ENCODE results near the gene DZANK1.
"Not testable (repeated sequence)": the region's sequence is repeated elsewhere in the genome, so short reads cannot be mapped to it uniquely, and the experiment has no call there.

Gene DZANK1

GRCh38 chr20:18466894-18467730 is at the start of gene DZANK1, which contains the start of gene POLR3F:
Gene DZANK1 (minus strand): TSS chr20:18467030. CDS start chr20:18465358, 1,672 bp downstream.
Gene POLR3F (plus strand): TSS chr20:18467390. CDS start chr20:18467507, 117 bp downstream.
- DNase-seq = peak; percentile 91 to 99 (median 99)

GRCh38 chr20:18515973-18516372 is 49.1 kb upstream of the DZANK1 start:
- no peak for DNase-seq

- no peak for DNase-seq
These were observed 47.3 kb upstream of the DZANK1 start for GRCh38 chr20:18514127-18514526.

GRCh38 chr20:18513208-18513607 is 46.4 kb upstream of the DZANK1 start:
- DNase-seq = no peak

GRCh38 chr20:18511571-18511970 is 44.7 kb upstream of the DZANK1 start:
- no peak for DNase-seq

- peak; percentile 92 to 100 (median 99) for DNase-seq
These were observed 40.7 kb upstream of the DZANK1 start, which contains the start of gene SEC23B for GRCh38 chr20:18507218-18508191. Gene SEC23B (plus strand): TSS chr20:18507940. CDS start chr20:18510836, 2,896 bp downstream.

- peak in 2 of 3 experiments; percentile 68 to 84 for DNase-seq
These were observed 39.9 kb upstream of the DZANK1 start for GRCh38 chr20:18506744-18507143.

GRCh38 chr20:18504479-18505060 is 37.7 kb upstream of the DZANK1 start:
- no peak for DNase-seq

GRCh38 chr20:18501672-18502071 is 34.8 kb upstream of the DZANK1 start:
- DNase-seq = not testable (repeated sequence)

- DNase-seq = no peak
These were observed 30.8 kb upstream of the DZANK1 start for GRCh38 chr20:18497603-18498002.

- DNase-seq = peak; percentile 65 to 93 (median 90)
These were observed 30.1 kb upstream of the DZANK1 start, which contains the start of gene RBBP9 for GRCh38 chr20:18496740-18497592. Gene RBBP9 (minus strand): TSS chr20:18497225. CDS start chr20:18497167, 58 bp downstream.

- DNase-seq = peak; percentile 9 to 60 (median 41)
These were observed 29.2 kb upstream of the DZANK1 start for GRCh38 chr20:18496042-18496441.

- no peak for DNase-seq
These were observed 21.5 kb upstream of the DZANK1 start for GRCh38 chr20:18488301-18488700.

GRCh38 chr20:18481596-18481995 is 14.8 kb upstream of the DZANK1 start:
- DNase-seq = no peak

GRCh38 chr20:18477821-18478220 is 11.0 kb upstream of the DZANK1 start:
- DNase-seq = no peak

- DNase-seq = no peak
These were observed 10.4 kb upstream of the DZANK1 start for GRCh38 chr20:18477218-18477617.

GRCh38 chr20:18466574-18466893 is 296 bp downstream of the DZANK1 start:
- DNase-seq = peak in 1 of 3 experiments; percentile 56

GRCh38 chr20:18465536-18466200 is 1.2 kb downstream of the DZANK1 start:
- no peak for DNase-seq

- no peak for DNase-seq
These were observed 10.2 kb downstream of the DZANK1 start for GRCh38 chr20:18456600-18456999.

GRCh38 chr20:18443886-18444285 is 22.9 kb downstream of the DZANK1 start:
- peak in 2 of 3 experiments; percentile 6 to 56 for DNase-seq

- DNase-seq = peak in 2 of 3 experiments; percentile 31 to 60
These were observed 26.4 kb downstream of the DZANK1 start for GRCh38 chr20:18440403-18440802.

Measured in NCI-H1417 (cell line).